ENCODE measurements around the gene ACOX1.
"Not testable (repeated sequence)": the region's sequence is repeated elsewhere in the genome, so short reads cannot be mapped to it uniquely, and the experiment has no call there.

The ACOX1 gene

GRCh38 chr17:75981019-75981615 is 2.2 kb upstream of the ACOX1 start:
- no peak for DNase-seq (ENCODE audit: low spot score)

- no peak for DNase-seq (ENCODE audit: low spot score)
Observed at GRCh38 chr17:75980188-75981018, 1.4 kb upstream of the ACOX1 start.

- DNase-seq (ENCODE audit: low spot score) = no peak
Observed at GRCh38 chr17:75979705-75980187, 780 bp upstream of the ACOX1 start.

- no peak for DNase-seq (ENCODE audit: low spot score)
Observed at GRCh38 chr17:75976175-75976848, 2.7 kb downstream of the ACOX1 start.

GRCh38 chr17:75975757-75976174 is 3.2 kb downstream of the ACOX1 start:
- no peak for DNase-seq (ENCODE audit: low spot score)

- not testable (repeated sequence) for DNase-seq (ENCODE audit: low spot score)
Observed at GRCh38 chr17:75975187-75975586, 3.8 kb downstream of the ACOX1 start.

GRCh38 chr17:75970626-75971025 is 8.3 kb downstream of the ACOX1 start:
- DNase-seq (ENCODE audit: low spot score) = no peak

GRCh38 chr17:75970011-75970523 is 8.9 kb downstream of the ACOX1 start:
- DNase-seq (ENCODE audit: low spot score) = no peak

- not testable (repeated sequence) for DNase-seq (ENCODE audit: low spot score)
Observed at GRCh38 chr17:75969044-75969443, 9.9 kb downstream of the ACOX1 start.

GRCh38 chr17:75965468-75965867 is 13.5 kb downstream of the ACOX1 start:
- no peak for DNase-seq (ENCODE audit: low spot score)

GRCh38 chr17:75959839-75960511 is 19.0 kb downstream of the ACOX1 start:
- DNase-seq (ENCODE audit: low spot score) = no peak

- no peak for DNase-seq (ENCODE audit: low spot score)
Observed at GRCh38 chr17:75959051-75959838, 19.7 kb downstream of the ACOX1 start.

- DNase-seq (ENCODE audit: low spot score) = peak; percentile 29
Observed at GRCh38 chr17:75950855-75951554, 28.0 kb downstream of the ACOX1 start.

- no peak for DNase-seq (ENCODE audit: low spot score)
Observed at GRCh38 chr17:75950421-75950820, 28.5 kb downstream of the ACOX1 start.

- DNase-seq (ENCODE audit: low spot score) = no peak
Observed at GRCh38 chr17:75945211-75945610, 33.8 kb downstream of the ACOX1 start.

- no peak for DNase-seq (ENCODE audit: low spot score)
Observed at GRCh38 chr17:75943491-75943890, 35.5 kb downstream of the ACOX1 start.

- DNase-seq (ENCODE audit: low spot score) = no peak
Observed at GRCh38 chr17:75942473-75942872, 36.5 kb downstream of the ACOX1 start.

GRCh38 chr17:75941442-75941819 is 37.5 kb downstream of the ACOX1 start:
- no peak for DNase-seq (ENCODE audit: low spot score)

- peak; percentile 94 for DNase-seq (ENCODE audit: low spot score)
Observed at GRCh38 chr17:75940727-75941441, 38.1 kb downstream of the ACOX1 start, which contains the start of gene FBF1. Gene FBF1 (minus strand): TSS chr17:75941042. CDS start chr17:75938149, 2,893 bp downstream.

GRCh38 chr17:75937652-75938051 is 41.3 kb downstream of the ACOX1 start:
- DNase-seq (ENCODE audit: low spot score) = no peak
